GM19438 (cell line): ENCODE measurements around the gene SHROOM4.

Experiments
- ATAC-seq: cut with Tn5 transposase; IDR thresholded peaks from one replicate; pipeline ENCODE4 v1.9.1; 2021; ENCODE audit warnings: low read depth; ENCODE audit not compliant: unreplicated experiment

Gene SHROOM4

DNA sequence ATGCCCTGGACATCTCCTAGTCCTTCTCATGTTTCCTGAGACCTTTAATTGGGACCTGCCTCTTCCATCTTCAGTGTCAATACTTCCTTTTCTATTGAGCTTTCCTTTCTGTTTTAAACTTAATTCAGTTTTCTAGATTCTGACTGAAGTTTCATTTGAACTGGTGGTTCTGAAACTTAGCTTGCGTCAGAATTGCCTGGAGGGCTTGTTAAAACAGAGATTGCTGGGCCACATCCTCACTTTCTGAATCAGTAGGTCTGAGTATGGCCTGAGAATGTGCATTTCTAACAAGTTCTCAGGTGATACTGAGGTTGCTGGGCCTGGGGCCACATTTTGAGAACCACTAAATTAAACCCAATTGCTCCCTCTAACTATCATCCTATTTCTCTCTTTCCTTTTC lies 191.2 kb downstream of the SHROOM4 start:
- ATAC-seq, result no peak

DNA sequence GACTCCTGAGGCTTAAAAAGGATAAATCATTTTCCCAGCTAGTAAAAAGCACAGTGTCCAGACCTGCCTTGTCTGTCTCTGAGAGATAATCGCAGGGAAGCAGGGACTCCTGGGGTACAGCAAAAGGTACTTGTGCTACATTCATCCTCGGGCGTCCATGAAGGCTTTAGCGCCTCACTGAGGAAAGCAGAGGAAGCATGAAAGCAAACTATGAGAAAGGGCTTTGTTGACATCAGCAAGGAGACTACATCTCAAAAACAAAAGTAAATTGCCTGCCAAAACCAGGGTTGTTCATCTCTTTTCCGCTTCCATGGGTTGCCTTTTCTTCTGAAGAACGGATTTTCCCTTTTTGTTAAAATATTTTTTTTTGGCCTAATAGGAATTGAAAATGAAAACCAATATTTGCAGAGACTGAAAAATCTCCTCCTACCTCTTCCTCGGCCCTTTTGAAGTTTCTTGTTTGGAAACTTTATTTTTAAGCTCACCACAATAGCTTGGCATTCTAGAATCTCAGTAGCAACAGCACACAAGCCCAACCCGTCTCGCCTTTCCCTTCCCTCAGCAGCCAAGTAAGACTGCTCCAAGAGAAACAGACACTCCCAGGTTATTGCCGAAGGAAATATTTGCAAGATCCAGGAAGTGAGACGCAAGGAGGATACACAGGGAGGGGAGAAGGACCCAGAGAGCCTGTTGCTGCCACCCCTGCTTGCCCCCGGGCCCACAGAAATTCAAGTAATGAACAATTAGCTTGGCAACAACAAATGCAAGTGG lies 195.0 kb downstream of the SHROOM4 start:
- no peak for ATAC-seq

DNA sequence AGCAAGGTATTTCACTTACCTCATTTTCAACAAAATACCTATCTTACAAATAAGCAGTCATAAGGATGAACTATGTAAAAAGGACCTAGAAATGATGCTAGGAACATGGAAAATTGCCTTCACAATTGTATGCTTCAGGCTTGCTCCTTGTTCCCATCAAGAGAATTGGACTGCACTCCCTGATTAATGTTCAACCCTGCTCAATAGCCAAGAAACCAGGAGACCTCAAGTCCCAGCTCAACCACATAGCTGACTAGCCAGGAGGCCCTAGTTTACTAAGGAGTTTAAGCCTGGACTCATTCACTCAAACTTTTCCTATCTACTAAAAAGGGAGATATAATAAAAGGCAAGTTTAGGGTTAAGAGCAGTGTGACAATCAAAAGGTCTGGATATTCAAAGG lies 196.8 kb downstream of the SHROOM4 start:
- no peak for ATAC-seq

DNA sequence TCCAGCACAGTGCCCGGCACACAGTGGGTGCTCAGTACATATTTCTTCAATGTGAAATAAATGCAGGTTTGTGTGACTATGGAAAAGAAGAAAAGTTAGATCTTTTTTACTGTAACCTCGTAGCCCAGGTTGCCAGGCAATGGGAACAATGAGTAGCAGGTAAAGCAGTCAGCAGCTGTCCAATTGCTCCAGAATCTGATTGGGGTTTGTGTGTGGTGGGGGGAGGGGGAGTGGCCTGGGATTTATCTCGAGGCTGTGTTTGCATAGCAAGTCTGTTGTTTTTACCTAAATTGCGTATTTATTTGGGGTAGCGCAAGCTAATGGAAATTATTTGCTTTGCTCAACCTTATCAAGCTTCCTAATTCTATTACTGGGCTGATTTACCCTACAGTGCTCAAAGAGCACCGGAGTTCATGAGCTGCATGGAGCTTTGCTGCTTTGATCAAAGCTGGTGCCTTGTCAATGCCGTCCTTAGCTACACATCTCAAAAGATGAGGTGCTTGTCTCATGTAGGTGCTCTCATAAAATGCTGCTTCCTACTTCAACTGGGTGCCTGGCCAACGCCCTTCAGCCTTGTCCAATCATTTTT lies 198.3 kb downstream of the SHROOM4 start:
- no peak for ATAC-seq

DNA sequence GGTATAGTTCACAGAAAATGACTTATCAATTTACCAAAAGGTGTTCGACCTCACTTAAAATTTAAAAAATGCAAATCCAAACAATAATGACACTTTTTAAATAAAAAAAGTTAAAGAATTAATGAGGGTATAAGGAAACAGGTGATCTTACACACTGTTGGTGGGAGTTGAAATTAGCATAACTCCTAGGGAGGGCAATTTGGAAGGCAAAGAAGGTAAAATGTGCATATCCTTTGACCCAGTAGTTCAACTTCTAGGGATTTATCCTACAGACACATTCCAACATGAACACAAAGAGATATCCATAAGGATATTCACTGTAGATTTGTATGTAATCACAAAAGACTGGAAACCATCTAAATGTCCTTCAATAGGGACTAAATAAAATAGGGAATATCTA lies 199.5 kb downstream of the SHROOM4 start:
- no peak for ATAC-seq

DNA sequence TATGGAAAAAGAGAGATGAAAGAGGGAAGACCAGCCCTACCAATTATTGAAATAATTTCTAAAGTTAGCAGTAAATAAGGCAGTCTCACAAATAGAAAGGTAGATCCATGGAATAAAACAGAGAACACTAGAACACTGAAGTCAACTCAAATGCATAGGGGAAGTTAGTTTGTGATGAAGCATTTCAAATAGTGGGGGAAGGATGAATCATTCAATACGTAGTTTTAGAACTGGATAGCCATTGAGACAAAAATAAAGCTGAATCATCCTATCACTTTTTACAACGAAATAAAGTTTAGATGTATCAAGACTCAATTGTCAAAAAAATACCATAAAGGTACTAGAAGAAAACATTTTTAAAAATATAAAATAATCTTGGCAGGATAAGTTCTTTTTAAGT lies 200.1 kb downstream of the SHROOM4 start:
- no peak for ATAC-seq

DNA sequence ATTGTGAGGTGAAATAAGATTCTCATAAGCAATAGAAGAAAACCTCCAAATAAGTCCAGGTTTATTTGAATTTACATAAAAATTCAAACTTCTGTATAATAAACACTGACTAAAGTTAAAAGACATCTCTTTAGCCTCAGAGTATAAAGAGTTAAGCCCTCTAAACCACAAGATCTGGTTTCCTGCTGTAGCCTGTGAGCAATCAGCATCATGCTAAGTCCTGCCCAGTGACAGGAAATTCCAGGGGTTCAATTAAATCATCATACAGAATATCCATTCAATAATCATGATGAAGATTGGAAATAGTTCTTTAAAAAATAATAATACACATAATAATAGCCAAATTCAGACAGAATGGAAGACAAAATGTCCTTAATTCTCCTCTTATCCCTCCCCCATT lies 204.2 kb downstream of the SHROOM4 start:
- no peak for ATAC-seq

DNA sequence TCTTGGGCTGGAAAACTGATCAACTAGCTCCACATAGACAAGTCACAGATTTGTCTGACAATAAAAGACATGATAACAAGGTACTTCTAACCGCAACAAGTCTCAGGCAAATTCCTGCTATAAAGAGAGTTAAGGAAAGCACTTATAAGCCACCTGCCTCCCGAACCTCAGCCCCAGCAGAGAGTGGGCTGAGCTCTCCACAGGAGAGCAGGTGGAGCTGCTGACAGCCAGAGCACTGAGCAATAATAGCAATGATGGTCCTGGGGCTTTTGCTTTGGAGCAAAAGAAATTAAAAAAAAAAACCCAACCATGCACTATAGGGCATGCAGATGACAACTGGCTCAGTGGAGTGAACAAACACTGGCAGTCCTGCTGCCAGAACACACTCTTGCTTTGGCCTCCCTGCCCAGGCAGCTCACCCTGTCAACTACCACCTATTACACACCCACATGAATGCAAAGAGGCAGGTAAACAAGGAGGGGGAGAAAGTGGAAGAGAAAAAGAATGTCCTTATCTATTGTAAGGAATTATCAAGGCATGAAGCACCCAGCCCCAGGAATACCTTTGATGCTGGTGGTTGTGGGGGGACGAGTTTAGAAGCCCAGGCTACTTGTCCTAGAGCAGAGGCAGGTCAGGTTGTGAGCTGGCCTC lies 207.6 kb downstream of the SHROOM4 start:
- no peak for ATAC-seq

DNA sequence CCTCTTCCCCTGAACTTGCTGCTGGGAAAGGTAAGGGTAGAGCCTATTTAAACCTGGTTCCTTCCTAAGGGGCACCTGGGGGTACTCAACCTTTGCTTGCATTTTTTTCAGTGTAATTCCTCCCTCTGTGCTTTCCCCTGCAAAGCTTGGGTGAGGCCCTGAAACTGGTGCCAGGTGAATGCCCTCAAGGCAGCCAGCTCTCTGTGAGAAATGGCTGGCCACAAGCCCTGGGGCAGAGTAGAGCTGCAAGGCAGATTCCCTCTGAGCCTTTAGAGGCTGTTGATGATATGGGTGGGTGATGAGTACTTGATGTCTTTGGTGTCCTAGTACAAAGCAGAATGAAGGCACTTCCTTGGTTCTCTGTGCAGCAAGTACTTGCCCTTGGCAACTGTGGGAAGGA lies 217.9 kb downstream of the SHROOM4 start:
- ATAC-seq, result no peak

DNA sequence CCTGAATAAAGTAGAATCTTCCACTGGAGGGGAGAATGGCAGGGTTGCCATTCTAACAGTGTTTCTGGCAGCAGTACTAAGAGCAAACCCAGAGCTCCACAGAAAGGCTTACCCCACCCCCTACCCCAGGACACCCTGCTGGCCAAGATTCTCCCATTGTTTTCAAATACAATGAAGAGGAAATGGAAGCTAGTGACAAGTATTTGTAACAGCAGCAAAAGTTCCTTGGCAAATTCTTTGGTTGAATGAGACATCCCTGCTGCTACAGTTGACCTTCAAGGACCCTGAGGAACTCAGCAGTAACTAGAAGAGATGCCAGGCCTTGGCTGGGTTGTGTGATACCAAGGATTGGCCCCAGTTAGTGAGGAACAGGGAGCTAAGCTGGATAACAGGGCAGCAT lies 219.2 kb downstream of the SHROOM4 start:
- ATAC-seq, result no peak

DNA sequence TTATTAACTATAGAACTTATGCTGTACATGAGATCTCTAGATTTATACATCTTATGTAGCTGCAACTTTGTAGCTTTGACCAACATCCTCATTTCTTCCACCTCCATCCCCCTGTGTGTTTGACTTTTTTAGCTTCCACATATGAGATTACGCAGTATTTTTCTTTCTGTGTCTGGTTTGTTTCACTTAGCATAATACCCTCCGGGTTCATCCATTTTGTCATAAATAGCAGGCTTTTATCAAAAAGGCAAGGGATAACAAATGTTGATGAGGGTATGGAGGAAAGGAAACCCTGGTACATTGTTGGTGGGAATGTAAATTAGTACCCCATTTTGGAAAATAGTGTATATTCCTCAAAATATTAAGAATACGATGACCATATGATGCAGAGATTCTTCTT lies 227.0 kb downstream of the SHROOM4 start:
- ATAC-seq, result no peak

DNA sequence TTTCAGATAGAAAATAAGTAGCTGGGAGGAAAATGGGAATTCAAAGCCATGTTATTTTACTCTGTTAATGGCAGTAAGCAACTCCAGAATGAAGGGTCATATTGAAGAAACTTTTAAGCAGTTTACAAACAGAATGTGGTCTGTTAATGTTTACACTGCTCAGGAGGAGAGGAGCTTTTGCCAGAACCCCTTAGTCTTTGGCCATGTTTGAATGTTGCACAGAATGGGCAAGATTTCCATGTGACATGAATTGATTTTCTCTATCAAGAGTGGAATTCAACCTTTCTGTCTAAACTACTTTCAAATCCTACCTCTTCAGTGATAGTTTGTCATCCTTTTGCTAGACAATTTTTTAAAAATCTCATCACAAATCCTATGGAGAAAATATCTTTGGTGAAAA lies 227.6 kb downstream of the SHROOM4 start:
- ATAC-seq, result no peak

DNA sequence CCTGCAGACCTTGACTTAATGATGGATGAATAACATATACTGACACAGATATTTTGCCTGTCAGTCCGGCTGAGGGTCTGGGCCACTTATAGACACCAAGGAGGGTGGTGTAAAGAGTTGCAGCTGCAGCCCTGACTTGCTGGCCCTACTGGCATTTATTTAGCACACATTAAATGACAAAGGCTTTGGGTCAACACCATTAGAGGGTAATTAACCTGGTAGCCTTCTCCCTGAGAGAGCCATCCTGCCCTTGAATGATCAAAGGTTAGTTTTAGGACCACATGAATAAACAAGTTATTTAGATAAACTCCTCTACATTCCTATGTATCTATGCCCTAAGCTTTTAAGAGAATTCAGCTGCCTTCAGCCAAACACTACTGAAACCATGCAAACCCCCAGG lies 232.6 kb downstream of the SHROOM4 start:
- ATAC-seq, result no peak

DNA sequence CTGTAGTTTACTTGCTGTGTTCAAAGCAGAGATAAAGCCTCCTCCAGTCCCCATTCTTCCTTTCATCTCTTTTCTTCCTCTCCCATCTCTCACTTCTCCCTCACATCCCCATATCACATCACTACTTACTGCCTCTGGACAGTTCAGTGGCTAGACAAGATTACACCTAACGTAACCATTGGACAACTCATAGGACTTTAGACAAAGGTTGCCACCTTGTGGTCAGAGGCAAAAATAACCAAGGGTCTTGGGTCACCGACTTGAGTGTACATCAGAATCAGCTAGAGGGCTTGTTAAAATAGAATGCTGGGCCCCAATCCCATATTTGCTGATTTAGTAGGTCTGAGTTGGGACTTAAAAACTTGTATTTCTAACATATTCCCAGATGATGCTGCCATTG lies 234.0 kb downstream of the SHROOM4 start:
- no peak for ATAC-seq

DNA sequence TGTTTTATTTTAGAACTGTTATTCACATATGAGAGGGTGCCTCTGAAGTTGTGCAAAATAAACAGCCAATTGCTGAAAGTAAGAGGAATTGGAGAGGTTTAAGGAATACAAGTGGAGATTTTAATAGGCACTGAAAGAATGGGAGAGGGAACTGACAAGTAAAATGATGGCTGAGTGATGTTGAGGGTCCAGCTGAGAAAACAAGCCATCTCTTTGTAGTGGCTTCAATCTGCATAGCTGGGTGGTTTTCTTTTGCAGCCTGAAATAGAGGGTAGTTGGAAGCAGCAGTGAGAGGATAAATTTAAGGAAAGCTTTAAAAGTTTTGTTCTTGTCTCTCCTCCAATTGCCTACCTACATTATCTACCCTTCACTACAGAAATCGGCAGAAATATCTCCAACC lies 236.7 kb downstream of the SHROOM4 start:
- ATAC-seq, result no peak

DNA sequence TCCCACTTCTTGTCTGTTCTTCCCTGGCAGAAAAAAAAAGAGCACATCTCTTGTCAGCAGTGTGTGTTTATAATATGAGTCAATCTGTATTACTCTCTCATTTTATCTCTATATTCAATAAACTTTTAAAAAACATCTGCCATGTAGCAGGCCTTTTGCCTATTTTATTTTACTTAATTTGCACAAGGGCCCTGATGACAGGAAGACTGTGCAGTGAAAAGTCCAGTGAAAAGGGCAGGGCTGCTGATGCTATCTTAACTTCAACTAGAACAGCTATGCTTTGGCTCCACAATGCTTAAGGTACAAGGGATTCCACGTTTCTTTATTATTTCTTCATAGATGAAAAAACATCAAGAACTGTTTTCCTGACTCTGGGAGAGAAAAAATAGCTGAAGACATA lies 246.4 kb downstream of the SHROOM4 start:
- no peak for ATAC-seq

DNA sequence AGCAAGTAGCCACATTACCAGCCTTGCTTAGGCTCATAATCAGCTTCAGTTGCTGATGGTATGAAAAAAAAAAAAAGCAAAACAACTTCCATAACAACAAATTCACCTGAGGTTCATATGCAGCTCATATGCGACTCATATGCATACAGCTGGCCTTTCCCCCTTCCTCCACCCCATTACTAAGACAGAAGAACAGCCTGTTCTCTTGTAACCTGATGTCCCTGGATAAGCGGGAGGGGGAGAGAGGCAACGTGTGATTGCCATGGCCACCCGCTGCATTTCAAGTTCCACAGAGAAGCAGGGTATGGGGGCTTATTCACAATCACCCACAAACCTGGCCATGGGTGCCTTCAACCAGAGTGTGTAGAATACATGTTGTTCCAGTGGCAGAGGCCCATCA lies 248.3 kb downstream of the SHROOM4 start:
- no peak for ATAC-seq
